GM19463 (cell line): ENCODE results near the gene KIAA0930.
A peak's percentile ranks its signal among the peaks of the same experiment; 100 is the strongest.

Source experiments
- ATAC-seq: cut with Tn5 transposase; IDR thresholded peaks from one replicate; pipeline ENCODE4 v1.9.1; 2021; ENCODE audit warnings: mild to moderate bottlenecking, moderate library complexity; ENCODE audit not compliant: unreplicated experiment

The KIAA0930 gene

GRCh38 chr22:45238957-45239680 lies 1.6 kb downstream of the KIAA0930 start:
- ATAC-seq, result no peak

- no peak for ATAC-seq
Measured at GRCh38 chr22:45238076-45238956, 2.4 kb downstream of the KIAA0930 start.

GRCh38 chr22:45237065-45237990 lies 3.4 kb downstream of the KIAA0930 start:
- no peak for ATAC-seq

- ATAC-seq, result peak; percentile 22
Measured at GRCh38 chr22:45235851-45236342, 4.8 kb downstream of the KIAA0930 start.

GRCh38 chr22:45235101-45235777 lies 5.5 kb downstream of the KIAA0930 start:
- peak; percentile 82 for ATAC-seq

- no peak for ATAC-seq
Measured at GRCh38 chr22:45233827-45234226, 6.9 kb downstream of the KIAA0930 start.

- ATAC-seq, result no peak
Measured at GRCh38 chr22:45233386-45233785, 7.3 kb downstream of the KIAA0930 start.

- no peak for ATAC-seq
Measured at GRCh38 chr22:45231293-45231692, 9.4 kb downstream of the KIAA0930 start.

GRCh38 chr22:45230026-45230721 lies 10.5 kb downstream of the KIAA0930 start:
- ATAC-seq, result no peak

- no peak for ATAC-seq
Measured at GRCh38 chr22:45229181-45229580, 11.5 kb downstream of the KIAA0930 start.

GRCh38 chr22:45228401-45228754 lies 12.3 kb downstream of the KIAA0930 start:
- no peak for ATAC-seq

- ATAC-seq, result no peak
Measured at GRCh38 chr22:45227645-45228400, 12.9 kb downstream of the KIAA0930 start.

GRCh38 chr22:45226503-45227186 lies 14.0 kb downstream of the KIAA0930 start:
- no peak for ATAC-seq

GRCh38 chr22:45225732-45226502 lies 14.8 kb downstream of the KIAA0930 start:
- ATAC-seq, result no peak

- no peak for ATAC-seq
Measured at GRCh38 chr22:45224988-45225731, 15.5 kb downstream of the KIAA0930 start.

- ATAC-seq, result no peak
Measured at GRCh38 chr22:45224331-45224730, 16.4 kb downstream of the KIAA0930 start.
